Skeletal muscle tissue (tissue), 4 donors: Measurements from ENCODE around the gene DPYSL5. TPM values are rescaled to one million over a fixed set of nuclear protein-coding genes. Genes with fewer than 3 reads are reported as not detected.

ENCODE experiments used
- H3K27ac ChIP-seq: one replicate; pipeline ENCODE4 v1.7.0; 2013; ENCODE audit warnings: mild to moderate bottlenecking, low read depth, low read length, inconsistent platforms
- H3K27me3 ChIP-seq, 3 donors: one replicate each; pipeline ENCODE4 v1.7.0; 2013; ENCODE audit warnings: low read length in 3 of 3; ENCODE audit not compliant: control insufficient read depth in 3 of 3, insufficient read depth in 3 of 3
- H3K36me3 ChIP-seq, 3 donors: one replicate each; pipeline ENCODE4 v1.7.0; 2013; ENCODE audit warnings: low read length in 3 of 3; ENCODE audit not compliant: control insufficient read depth in 3 of 3, insufficient read depth in 3 of 3
- H3K4me1 ChIP-seq, 3 donors: one replicate each; pipeline ENCODE4 v1.7.0; 2013; ENCODE audit warnings: low read length in 3 of 3, mild to moderate bottlenecking in 3 of 3; ENCODE audit not compliant: control insufficient read depth in 3 of 3, insufficient read depth in 3 of 3
- H3K4me3 ChIP-seq, 3 donors: one replicate each; pipeline ENCODE4 v1.7.0; 2013; ENCODE audit warnings: low read length in 3 of 3
- H3K9ac ChIP-seq, 3 donors: one replicate each; pipeline ENCODE4 v1.7.0; 2013; ENCODE audit warnings: low read length in 3 of 3, mild to moderate bottlenecking in 3 of 3, moderate library complexity in 2 of 3, low read depth in 1 of 3
- H3K9me3 ChIP-seq, 3 donors: one replicate each; pipeline ENCODE4 v1.7.0; 2013; ENCODE audit warnings: low read length in 3 of 3; ENCODE audit not compliant: control insufficient read depth in 3 of 3
- total RNA-seq: library from RNA; depleted of rRNA; stranded (reverse); fragments of >200 nt; gene quantifications from one replicate; pipeline ENCODE4 v1.2.3, GENCODE V29; 2014
- donor health status: Osteomylitis.

The DPYSL5 gene
- total RNA-seq, 1 donor from 2014 or later = 3.7 TPM

- peaks cover 0 to 4% (median 3%) of the 10 kb centered on the region in 3 donors for H3K4me1 ChIP-seq
- no peak overlapping the region for H3K9ac ChIP-seq
- H3K36me3 ChIP-seq = no peaks in the 10 kb centered on the region
- peaks cover 0 to 5% (median 0%) of the 10 kb centered on the region in 3 donors for H3K27me3 ChIP-seq
- H3K9me3 ChIP-seq = peaks cover 0 to 4% (median 0%) of the 10 kb centered on the region in 3 donors
- H3K4me3 ChIP-seq = no peak overlapping the region
- H3K27ac ChIP-seq = no peak overlapping the region
Observed at GRCh38 chr2:26897807-26898479, 50.0 kb downstream of the DPYSL5 start.

DNA sequence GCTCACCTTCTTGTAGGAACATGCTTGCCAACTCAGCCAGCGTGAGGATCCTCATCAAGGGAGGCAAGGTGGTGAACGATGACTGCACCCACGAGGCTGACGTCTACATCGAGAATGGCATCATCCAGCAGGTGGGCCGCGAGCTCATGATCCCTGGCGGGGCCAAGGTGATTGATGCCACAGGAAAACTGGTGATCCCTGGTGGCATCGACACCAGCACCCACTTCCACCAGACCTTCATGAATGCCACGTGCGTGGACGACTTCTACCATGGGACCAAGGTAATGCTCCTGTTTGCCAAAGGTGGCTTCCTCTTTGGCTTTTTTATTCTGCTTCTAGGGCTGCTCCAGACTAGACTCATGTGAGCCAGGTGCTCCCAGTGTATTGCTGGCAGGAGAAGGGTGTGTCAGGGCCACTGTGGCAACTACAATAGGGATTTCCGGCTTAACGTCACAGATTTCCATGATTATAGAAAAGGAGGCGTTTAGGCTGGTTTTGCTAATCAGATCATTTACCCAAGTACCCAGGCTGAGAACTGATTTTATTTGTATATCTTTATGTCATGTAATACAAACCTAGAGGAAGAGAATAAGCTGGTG is 50.6 kb downstream of the DPYSL5 start:
- Histone ChIP-seq H3K9me3 (peaks cover 0 to 4% (median 0%) of the 10 kb centered on the region in 3 donors), H3K4me1 (peaks cover 0 to 4% (median 3%) of the 10 kb centered on the region in 3 donors), H3K27me3 (peaks cover 0 to 5% (median 0%) of the 10 kb centered on the region in 3 donors), H3K36me3 (no peaks in the 10 kb centered on the region), H3K9ac (no peak overlapping the region), H3K27ac (no peak overlapping the region), H3K4me3 (no peak overlapping the region)

DNA sequence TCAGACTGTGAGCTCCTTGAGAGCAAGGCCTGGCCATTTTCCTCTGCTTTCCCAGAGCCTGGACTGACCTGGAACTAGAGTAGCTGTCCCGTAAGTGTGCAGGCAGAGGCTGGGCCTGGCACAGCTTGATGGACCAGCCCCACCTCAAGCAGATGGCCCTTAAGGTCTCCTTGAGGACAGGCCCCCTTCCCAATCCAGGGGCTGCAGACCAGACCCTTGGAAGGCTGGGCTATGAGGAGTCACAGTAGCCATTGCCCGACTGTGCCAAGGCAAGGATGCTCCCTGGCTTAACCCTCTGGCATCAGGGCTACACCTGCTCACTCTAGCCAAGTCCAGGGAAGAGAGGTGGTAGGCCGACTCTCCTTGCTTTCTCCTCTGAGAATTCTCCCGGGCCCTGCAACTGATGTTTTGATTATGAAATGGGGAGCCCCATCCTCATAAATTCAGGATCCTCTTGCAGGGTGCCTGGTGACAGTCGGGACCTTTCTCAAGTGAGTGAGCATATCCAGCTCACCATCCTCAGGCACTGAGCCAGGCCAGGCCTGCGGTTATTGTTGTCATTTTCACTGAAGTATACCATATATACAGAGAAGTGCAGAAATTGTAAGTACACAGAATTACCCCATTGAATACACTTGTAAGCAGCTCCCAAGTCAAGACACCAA is 51.7 kb downstream of the DPYSL5 start:
- Histone ChIP-seq H3K9me3 (peaks cover 0 to 4% (median 0%) of the 10 kb centered on the region in 3 donors), H3K4me3 (no peak overlapping the region), H3K36me3 (no peaks in the 10 kb centered on the region), H3K27me3 (peaks cover 0 to 5% (median 0%) of the 10 kb centered on the region in 3 donors), H3K27ac (no peak overlapping the region), H3K4me1 (peaks cover 0 to 4% (median 3%) of the 10 kb centered on the region in 3 donors), H3K9ac (no peak overlapping the region)

GRCh38 chr2:26900831-26901321 is 52.9 kb downstream of the DPYSL5 start:
- Histone ChIP-seq H3K27me3 (peaks cover 0 to 5% (median 0%) of the 10 kb centered on the region in 3 donors), H3K9me3 (no peaks in the 10 kb centered on the region), H3K4me1 (peaks cover 0 to 4% (median 3%) of the 10 kb centered on the region in 3 donors), H3K4me3 (no peak overlapping the region), H3K9ac (no peak overlapping the region), H3K27ac (no peak overlapping the region), H3K36me3 (no peaks in the 10 kb centered on the region)

- peaks cover 0 to 5% (median 0%) of the 10 kb centered on the region in 3 donors for H3K27me3 ChIP-seq
- H3K36me3 ChIP-seq = no peaks in the 10 kb centered on the region
- no peak overlapping the region for H3K4me3 ChIP-seq
- no peaks in the 10 kb centered on the region for H3K9me3 ChIP-seq
- H3K9ac ChIP-seq = no peak overlapping the region
- H3K4me1 ChIP-seq = peaks cover 0 to 4% (median 3%) of the 10 kb centered on the region in 3 donors
- H3K27ac ChIP-seq = no peak overlapping the region
Observed at GRCh38 chr2:26901326-26902183, 53.6 kb downstream of the DPYSL5 start.

DNA sequence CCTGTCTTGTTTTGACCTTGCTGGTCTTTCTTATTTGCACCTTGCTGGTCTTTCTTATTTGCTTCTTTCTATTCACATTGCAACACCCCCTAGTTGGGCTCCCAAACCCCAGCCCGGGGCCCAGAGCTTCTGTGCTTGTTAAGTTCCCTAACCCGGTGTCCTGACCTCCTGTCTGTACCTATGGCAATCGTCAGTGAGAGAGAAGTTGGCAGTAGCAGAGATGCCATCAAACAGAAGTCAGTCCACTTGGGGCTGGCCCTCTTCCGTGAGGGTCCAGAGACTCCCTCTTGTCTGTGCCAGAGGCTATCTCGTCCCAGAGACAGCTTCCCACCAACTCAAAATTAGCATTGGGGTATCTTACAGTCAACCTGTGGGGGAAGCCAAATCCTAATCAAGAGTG is 55.7 kb downstream of the DPYSL5 start:
- H3K27me3 ChIP-seq = peaks cover 0 to under 1% (median 0%) of the 10 kb centered on the region in 3 donors
- H3K9me3 ChIP-seq = no peaks in the 10 kb centered on the region
- no peak overlapping the region for H3K9ac ChIP-seq
- peaks cover 0 to 4% (median 0%) of the 10 kb centered on the region in 3 donors for H3K4me1 ChIP-seq
- no peaks in the 10 kb centered on the region for H3K36me3 ChIP-seq
- no peak overlapping the region for H3K27ac ChIP-seq
- no peak overlapping the region for H3K4me3 ChIP-seq

DNA sequence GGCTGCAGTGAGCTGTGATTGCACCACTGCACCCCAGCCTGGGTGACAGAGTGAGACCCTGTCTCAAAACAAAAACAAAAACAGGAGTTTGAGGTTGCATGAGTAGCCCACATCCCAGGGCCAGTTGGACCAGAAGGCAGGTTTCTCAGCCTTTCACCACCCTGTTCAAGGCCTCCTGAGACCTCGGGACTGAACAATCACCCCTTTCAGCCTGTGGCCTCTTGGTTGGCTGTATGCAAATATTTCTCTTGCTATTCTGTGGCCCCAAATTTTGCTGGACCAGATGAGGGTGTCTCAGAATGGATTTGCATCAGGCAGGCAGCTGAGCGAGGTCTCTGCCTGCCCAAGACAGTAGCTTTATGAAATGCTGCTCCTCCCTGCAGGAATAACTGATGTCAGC is 56.9 kb downstream of the DPYSL5 start:
- no peak overlapping the region for H3K4me3 ChIP-seq
- peaks cover 0 to 4% (median 0%) of the 10 kb centered on the region in 3 donors for H3K4me1 ChIP-seq
- no peak overlapping the region for H3K27ac ChIP-seq
- H3K36me3 ChIP-seq = no peaks in the 10 kb centered on the region
- H3K9ac ChIP-seq = no peak overlapping the region
- no peaks in the 10 kb centered on the region for H3K9me3 ChIP-seq
- H3K27me3 ChIP-seq = no peaks in the 10 kb centered on the region

DNA sequence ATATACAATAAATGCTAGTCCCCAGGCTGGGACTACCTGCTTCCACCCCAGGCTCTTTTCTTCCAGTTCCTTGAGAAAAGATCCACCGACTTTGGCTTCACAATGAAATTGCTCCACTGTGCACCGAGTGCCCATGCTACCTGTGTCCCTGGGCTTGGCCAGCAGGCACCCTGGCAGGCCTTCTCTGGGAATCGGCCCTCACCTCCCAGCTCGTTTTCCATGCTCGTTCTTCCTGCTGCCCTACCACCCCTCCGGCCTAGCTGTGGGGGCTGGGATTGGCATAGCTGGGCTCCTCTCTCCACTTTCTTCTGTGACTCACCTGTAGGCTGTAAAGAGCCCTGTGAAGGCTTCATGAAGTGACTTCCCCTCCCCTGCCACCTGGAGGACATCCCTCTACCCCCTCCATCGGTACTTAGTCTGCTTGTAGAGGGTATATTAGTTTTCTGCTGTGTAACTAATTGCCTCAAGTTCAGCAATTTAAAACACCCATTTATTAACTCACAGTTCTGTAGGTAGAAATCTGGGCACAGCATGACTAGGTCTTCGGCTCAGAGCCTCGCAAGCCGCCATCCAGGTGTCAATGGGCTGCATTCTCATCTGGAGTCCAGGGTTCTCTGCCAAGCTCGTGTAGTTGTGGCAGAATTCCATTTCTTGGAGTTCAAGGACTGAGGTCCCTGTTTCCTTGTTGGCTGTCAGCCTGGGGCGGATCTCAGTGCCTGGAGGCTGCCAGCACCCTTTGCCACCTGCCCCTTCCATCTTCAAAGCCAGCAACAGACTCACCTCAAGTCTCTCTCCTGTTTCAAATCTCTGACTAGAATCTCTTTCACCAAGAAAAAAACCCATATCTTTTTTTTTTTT is 57.6 kb downstream of the DPYSL5 start:
- H3K9me3 ChIP-seq = no peaks in the 10 kb centered on the region
- no peak overlapping the region for H3K27ac ChIP-seq
- H3K9ac ChIP-seq = no peak overlapping the region
- H3K27me3 ChIP-seq = no peaks in the 10 kb centered on the region
- H3K36me3 ChIP-seq = no peaks in the 10 kb centered on the region
- H3K4me1 ChIP-seq = peaks cover 0 to 4% (median 0%) of the 10 kb centered on the region in 3 donors
- no peak overlapping the region for H3K4me3 ChIP-seq

- no peak overlapping the region for H3K9ac ChIP-seq
Observed at GRCh38 chr2:26907416-26907815, 59.5 kb downstream of the DPYSL5 start.

More at GRCh38 chr2:26907416-26907815, 59.5 kb downstream of the DPYSL5 start:
- no peaks in the 10 kb centered on the region for H3K36me3 ChIP-seq
- no peaks in the 10 kb centered on the region for H3K9me3 ChIP-seq
- H3K4me3 ChIP-seq = no peak overlapping the region
- no peak overlapping the region for H3K27ac ChIP-seq
- H3K4me1 ChIP-seq = no peaks in the 10 kb centered on the region
- peaks cover 0 to 11% (median 10%) of the 10 kb centered on the region in 3 donors for H3K27me3 ChIP-seq
